Measurements from ENCODE around the gene SLC4A7.

DNA sequence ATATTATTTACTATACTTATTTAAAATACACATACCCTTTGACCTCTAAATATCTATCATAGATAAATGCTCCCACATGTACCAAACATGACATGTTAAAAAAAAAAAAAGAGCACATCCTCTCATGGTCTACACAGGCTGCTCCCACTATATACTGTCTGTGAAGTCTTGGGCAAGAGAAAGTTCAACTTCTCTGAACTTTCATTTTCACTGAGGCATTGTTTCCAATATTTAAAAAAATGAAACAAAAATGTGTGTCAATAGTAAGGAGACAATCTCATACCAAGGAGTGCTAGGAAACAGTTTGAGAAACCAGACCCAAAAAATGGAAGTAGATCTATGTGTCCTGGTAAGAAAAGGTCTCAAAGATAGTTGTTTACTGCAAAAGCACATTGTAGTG is 29.3 kb downstream of the SLC4A7 start:
- TF ChIP-seq, protein P1, sequence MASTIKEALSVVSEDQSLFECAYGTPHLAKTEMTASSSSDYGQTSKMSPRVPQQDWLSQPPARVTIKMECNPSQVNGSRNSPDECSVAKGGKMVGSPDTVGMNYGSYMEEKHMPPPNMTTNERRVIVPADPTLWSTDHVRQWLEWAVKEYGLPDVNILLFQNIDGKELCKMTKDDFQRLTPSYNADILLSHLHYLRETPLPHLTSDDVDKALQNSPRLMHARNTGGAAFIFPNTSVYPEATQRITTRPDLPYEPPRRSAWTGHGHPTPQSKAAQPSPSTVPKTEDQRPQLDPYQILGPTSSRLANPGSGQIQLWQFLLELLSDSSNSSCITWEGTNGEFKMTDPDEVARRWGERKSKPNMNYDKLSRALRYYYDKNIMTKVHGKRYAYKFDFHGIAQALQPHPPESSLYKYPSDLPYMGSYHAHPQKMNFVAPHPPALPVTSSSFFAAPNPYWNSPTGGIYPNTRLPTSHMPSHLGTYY (CRISPR knock-in tag; IDR thresholded peaks at IDR 0.05) = no peak
- TF ChIP-seq, protein P2, sequence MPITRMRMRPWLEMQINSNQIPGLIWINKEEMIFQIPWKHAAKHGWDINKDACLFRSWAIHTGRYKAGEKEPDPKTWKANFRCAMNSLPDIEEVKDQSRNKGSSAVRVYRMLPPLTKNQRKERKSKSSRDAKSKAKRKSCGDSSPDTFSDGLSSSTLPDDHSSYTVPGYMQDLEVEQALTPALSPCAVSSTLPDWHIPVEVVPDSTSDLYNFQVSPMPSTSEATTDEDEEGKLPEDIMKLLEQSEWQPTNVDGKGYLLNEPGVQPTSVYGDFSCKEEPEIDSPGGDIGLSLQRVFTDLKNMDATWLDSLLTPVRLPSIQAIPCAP (CRISPR knock-in tag; IDR thresholded peaks at IDR 0.05) = no peak
- TF ChIP-seq CREB1 (CRISPR knock-in tag; IDR thresholded peaks at IDR 0.05) = no peak
- TF ChIP-seq, protein P3, sequence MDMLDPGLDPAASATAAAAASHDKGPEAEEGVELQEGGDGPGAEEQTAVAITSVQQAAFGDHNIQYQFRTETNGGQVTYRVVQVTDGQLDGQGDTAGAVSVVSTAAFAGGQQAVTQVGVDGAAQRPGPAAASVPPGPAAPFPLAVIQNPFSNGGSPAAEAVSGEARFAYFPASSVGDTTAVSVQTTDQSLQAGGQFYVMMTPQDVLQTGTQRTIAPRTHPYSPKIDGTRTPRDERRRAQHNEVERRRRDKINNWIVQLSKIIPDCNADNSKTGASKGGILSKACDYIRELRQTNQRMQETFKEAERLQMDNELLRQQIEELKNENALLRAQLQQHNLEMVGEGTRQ (CRISPR knock-in tag; IDR thresholded peaks at IDR 0.05) = no peak
- TF ChIP-seq, protein P4, sequence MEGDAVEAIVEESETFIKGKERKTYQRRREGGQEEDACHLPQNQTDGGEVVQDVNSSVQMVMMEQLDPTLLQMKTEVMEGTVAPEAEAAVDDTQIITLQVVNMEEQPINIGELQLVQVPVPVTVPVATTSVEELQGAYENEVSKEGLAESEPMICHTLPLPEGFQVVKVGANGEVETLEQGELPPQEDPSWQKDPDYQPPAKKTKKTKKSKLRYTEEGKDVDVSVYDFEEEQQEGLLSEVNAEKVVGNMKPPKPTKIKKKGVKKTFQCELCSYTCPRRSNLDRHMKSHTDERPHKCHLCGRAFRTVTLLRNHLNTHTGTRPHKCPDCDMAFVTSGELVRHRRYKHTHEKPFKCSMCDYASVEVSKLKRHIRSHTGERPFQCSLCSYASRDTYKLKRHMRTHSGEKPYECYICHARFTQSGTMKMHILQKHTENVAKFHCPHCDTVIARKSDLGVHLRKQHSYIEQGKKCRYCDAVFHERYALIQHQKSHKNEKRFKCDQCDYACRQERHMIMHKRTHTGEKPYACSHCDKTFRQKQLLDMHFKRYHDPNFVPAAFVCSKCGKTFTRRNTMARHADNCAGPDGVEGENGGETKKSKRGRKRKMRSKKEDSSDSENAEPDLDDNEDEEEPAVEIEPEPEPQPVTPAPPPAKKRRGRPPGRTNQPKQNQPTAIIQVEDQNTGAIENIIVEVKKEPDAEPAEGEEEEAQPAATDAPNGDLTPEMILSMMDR (IDR thresholded peaks at IDR 0.05) = no peak
- TF ChIP-seq, protein P5, sequence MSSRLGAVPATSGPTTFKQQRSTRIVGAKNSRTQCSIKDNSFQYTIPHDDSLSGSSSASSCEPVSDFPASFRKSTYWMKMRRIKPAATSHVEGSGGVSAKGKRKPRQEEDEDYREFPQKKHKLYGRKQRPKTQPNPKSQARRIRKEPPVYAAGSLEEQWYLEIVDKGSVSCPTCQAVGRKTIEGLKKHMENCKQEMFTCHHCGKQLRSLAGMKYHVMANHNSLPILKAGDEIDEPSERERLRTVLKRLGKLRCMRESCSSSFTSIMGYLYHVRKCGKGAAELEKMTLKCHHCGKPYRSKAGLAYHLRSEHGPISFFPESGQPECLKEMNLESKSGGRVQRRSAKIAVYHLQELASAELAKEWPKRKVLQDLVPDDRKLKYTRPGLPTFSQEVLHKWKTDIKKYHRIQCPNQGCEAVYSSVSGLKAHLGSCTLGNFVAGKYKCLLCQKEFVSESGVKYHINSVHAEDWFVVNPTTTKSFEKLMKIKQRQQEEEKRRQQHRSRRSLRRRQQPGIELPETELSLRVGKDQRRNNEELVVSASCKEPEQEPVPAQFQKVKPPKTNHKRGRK (CRISPR knock-in tag; IDR thresholded peaks at IDR 0.05; ENCODE audit: borderline replicate concordance) = no peak
- no peak for TF ChIP-seq ETV6 (CRISPR knock-in tag; IDR thresholded peaks at IDR 0.05)

All from WTC11 (cell line).